Keratinocyte (primary cell): ENCODE data around the gene HERPUD1. TPM values are rescaled to one million over a fixed set of nuclear protein-coding genes. Genes with fewer than 3 reads are reported as not detected.

Source experiments
- DNase-seq: peaks from one replicate; pipeline ENCODE4 v3.0.0-alpha.2; 2011; ENCODE audit warnings: low read depth, missing footprints, low spot score
- FAIRE-seq: peaks from 2 replicates; lab custom pipeline; 2011; peaks lifted over from hg19 to GRCh38; lab: Jason Lieb, UNC
- H2AFZ ChIP-seq: 2 replicates; pipeline ENCODE4 v1.6.0; 2012; ENCODE audit warnings: low read length, control low read depth, inconsistent platforms; ENCODE audit not compliant: control insufficient read depth
- H3K27ac ChIP-seq: 2 replicates; pipeline ENCODE4 v1.5.1; 2011; ENCODE audit warnings: low read length; ENCODE audit not compliant: control insufficient read depth, insufficient read depth
- H3K27me3 ChIP-seq: 3 replicates; pipeline ENCODE4 v1.6.0; 2011; ENCODE audit warnings: low read length; ENCODE audit not compliant: control insufficient read depth, insufficient read depth; ENCODE audit errors: extremely low read depth
- H3K36me3 ChIP-seq, 2 experiments: 2 replicates in 1 of 2; 3 replicates in 1 of 2; pipeline ENCODE4 v1.5.1; 2011; ENCODE audit warnings: low read length in 2 of 2, mild to moderate bottlenecking in 1 of 2; ENCODE audit not compliant: control insufficient read depth in 2 of 2, insufficient read depth in 2 of 2; ENCODE audit errors: extremely low read depth in 1 of 2
- H3K4me1 ChIP-seq: 3 replicates; pipeline ENCODE4 v1.5.1; 2011; ENCODE audit warnings: low read length; ENCODE audit not compliant: control insufficient read depth, insufficient read depth; ENCODE audit errors: extremely low read depth
- H3K4me2 ChIP-seq: 3 replicates; pipeline ENCODE4 v1.6.0; 2011; ENCODE audit warnings: low read depth, low read length; ENCODE audit not compliant: control insufficient read depth, insufficient read depth; ENCODE audit errors: extremely low read depth
- H3K4me3 ChIP-seq, 3 experiments: fragments of 200-600 bp in 1 of 3; sonication (generic) in 1 of 3; 2 replicates in 2 of 3; 3 replicates in 1 of 3; pipeline ENCODE4 v1.5.1; 2011 to 2016; ENCODE audit warnings: low read length in 3 of 3, mild to moderate bottlenecking in 3 of 3, control low read depth in 2 of 3, inconsistent platforms in 1 of 3, low read depth in 1 of 3, mixed read lengths in 1 of 3, mixed run types in 1 of 3, moderate library complexity in 1 of 3; ENCODE audit not compliant: control insufficient read depth in 2 of 3, insufficient read depth in 2 of 3; ENCODE audit errors: extremely low read depth in 1 of 3
- H3K79me2 ChIP-seq: 2 replicates; pipeline ENCODE4 v1.6.0; 2012; ENCODE audit warnings: low read length; ENCODE audit not compliant: control insufficient read depth, insufficient read depth
- H3K9ac ChIP-seq: 3 replicates; pipeline ENCODE4 v1.6.0; 2011; ENCODE audit warnings: low read length; ENCODE audit not compliant: control insufficient read depth, insufficient read depth; ENCODE audit errors: extremely low read depth
- H3K9me1 ChIP-seq: 3 replicates; pipeline ENCODE4 v1.6.0; 2011; ENCODE audit warnings: low read length; ENCODE audit not compliant: control insufficient read depth, insufficient read depth; ENCODE audit errors: extremely low read depth
- H3K9me3 ChIP-seq: 2 replicates; pipeline ENCODE4 v1.5.1; 2012; ENCODE audit warnings: low read depth, low read length; ENCODE audit not compliant: control insufficient read depth
- H4K20me1 ChIP-seq: 3 replicates; pipeline ENCODE4 v1.6.0; 2011; ENCODE audit warnings: low read length; ENCODE audit not compliant: control insufficient read depth, insufficient read depth; ENCODE audit errors: extremely low read depth
- EZH2 ChIP-seq: IDR thresholded peaks from one replicate; pipeline ENCODE4 v1.6.1; 2012; ENCODE audit warnings: inconsistent platforms, mild to moderate bottlenecking, low read length, moderate library complexity
- dilution Hi-C: fragments of 300-500 bp; cut with MboI; formaldehyde crosslinking; loops from one replicate; pipeline ENCODE4 v1.7.0; 2020; ENCODE audit warnings: low sequenced_read_pairs; ENCODE audit not compliant: extremely low pct_ligation_motif_present
- polyA plus RNA-seq, 5 experiments: library from polyadenylated mRNA; depleted of rRNA in 3 of 5; stranded (reverse) in 3 of 5; stranded (forward) in 1 of 5; unstranded in 1 of 5; fragments of >200 nt; gene quantifications; 1 replicate in 1 of 5; 2 replicates in 3 of 5; 3 replicates in 1 of 5; pipeline versions ENCODE4 v1.2.1 to v1.2.3, GENCODE V29; 2011 to 2012; ENCODE audit warnings: missing spikeins in 2 of 5, low read depth in 1 of 5, low replicate concordance in 1 of 5
- TF ChIP-seq, protein P1 (sequence below), 3 experiments: IDR thresholded peaks in 1 of 3; conservative IDR thresholded peaks in 1 of 3; optimal IDR thresholded peaks in 1 of 3; 2 replicates in 2 of 3; 3 replicates in 1 of 3; pipeline versions ENCODE3 to v1.5.1; 2011; ENCODE audit warnings: low read length in 3 of 3, mild to moderate bottlenecking in 3 of 3, moderate library complexity in 2 of 3, control low read depth in 1 of 3, inconsistent platforms in 1 of 3; ENCODE audit not compliant: insufficient read depth in 2 of 3; ENCODE audit errors: extremely low read depth in 1 of 3

Gene HERPUD1
- polyA plus RNA-seq, 1 donor (not counting 4 experiments of a cell fraction or from before 2014, with no cell fraction given) = 183 TPM

GRCh38 chr16:56939801-56940200 is 7.9 kb downstream of the HERPUD1 start:
- peaks cover 42 to 82% of the 10 kb centered on the region in 2 experiments for H3K36me3 ChIP-seq
- peaks cover 8% of the 10 kb centered on the region for H3K4me1 ChIP-seq
- FAIRE-seq = no peak
- no peaks in the 10 kb centered on the region for H3K27me3 ChIP-seq
- no peak overlapping the region for H3K4me3 ChIP-seq
- dilution Hi-C loops = no loop called here
- peaks cover 34% of the 10 kb centered on the region for H4K20me1 ChIP-seq
- H3K27ac ChIP-seq = no peak overlapping the region
- H3K9ac ChIP-seq = no peak overlapping the region
- peaks cover 11% of the 10 kb centered on the region for H3K79me2 ChIP-seq
- H3K9me3 ChIP-seq = no peaks in the 10 kb centered on the region
- no peaks in the 10 kb centered on the region for H3K9me1 ChIP-seq
- no peak overlapping the region for H3K4me2 ChIP-seq
- DNase-seq = no peak
- no peak overlapping the region for H2AFZ ChIP-seq
- TF ChIP-seq, protein P1, sequence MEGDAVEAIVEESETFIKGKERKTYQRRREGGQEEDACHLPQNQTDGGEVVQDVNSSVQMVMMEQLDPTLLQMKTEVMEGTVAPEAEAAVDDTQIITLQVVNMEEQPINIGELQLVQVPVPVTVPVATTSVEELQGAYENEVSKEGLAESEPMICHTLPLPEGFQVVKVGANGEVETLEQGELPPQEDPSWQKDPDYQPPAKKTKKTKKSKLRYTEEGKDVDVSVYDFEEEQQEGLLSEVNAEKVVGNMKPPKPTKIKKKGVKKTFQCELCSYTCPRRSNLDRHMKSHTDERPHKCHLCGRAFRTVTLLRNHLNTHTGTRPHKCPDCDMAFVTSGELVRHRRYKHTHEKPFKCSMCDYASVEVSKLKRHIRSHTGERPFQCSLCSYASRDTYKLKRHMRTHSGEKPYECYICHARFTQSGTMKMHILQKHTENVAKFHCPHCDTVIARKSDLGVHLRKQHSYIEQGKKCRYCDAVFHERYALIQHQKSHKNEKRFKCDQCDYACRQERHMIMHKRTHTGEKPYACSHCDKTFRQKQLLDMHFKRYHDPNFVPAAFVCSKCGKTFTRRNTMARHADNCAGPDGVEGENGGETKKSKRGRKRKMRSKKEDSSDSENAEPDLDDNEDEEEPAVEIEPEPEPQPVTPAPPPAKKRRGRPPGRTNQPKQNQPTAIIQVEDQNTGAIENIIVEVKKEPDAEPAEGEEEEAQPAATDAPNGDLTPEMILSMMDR (optimal IDR thresholded peaks at IDR 0.05 in 1 of 3, IDR thresholded peaks at IDR 0.05 in 1 of 3, conservative IDR thresholded peaks at IDR 0.05 in 1 of 3; ENCODE audit: extremely low read depth in 1 of 3, insufficient read depth in 2 of 3, low read length in 3 of 3) = no peak
- no peak for TF ChIP-seq EZH2

DNA sequence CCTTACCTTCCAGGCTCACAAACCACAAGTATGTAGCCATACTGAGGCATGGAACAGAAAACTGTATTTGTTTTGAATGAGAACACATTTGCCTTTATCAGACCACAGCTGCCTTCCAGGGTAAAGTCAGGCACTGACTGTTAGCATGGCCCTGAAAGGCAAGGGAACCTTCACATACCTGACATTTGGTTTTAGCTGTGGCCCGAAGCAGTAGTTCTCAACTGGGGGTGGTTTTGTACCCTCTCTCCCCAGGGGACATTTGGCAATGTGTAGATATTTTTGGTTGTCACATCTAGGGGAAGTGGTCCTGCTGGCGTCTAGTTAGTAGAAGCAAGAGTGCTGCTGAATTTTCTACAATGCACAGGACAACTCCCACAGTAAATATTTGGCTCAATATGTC is 9.2 kb downstream of the HERPUD1 start:
- TF ChIP-seq EZH2 = no peak
- TF ChIP-seq, protein P1 (optimal IDR thresholded peaks at IDR 0.05 in 1 of 3, IDR thresholded peaks at IDR 0.05 in 1 of 3, conservative IDR thresholded peaks at IDR 0.05 in 1 of 3; ENCODE audit: extremely low read depth in 1 of 3, insufficient read depth in 2 of 3, low read length in 3 of 3) = no peak
- Histone ChIP-seq H3K4me3 (no peak overlapping the region), H3K9me3 (no peaks in the 10 kb centered on the region), H3K9ac (no peak overlapping the region), H3K27me3 (no peaks in the 10 kb centered on the region), H3K4me2 (no peak overlapping the region), H3K27ac (no peak overlapping the region), H3K4me1 (no peaks in the 10 kb centered on the region), H3K79me2 (peaks cover 3% of the 10 kb centered on the region), H3K36me3 (peaks cover 40 to 80% of the 10 kb centered on the region in 2 experiments), H4K20me1 (peaks cover 30% of the 10 kb centered on the region), H2AFZ (no peak overlapping the region), H3K9me1 (no peaks in the 10 kb centered on the region)
- no peak for FAIRE-seq
- DNase-seq = no peak
- dilution Hi-C loops = no loop called here
